ENCODE results near the gene RAPGEF3.

The RAPGEF3 gene

GRCh38 chr12:47775100-47775911 is 16.6 kb upstream of the RAPGEF3 start (continued):
- TF ChIP-seq ZNF221 (tag by site-specific recombination; IDR thresholded peaks at IDR 0.05; ENCODE audit: borderline replicate concordance) (no peak), ZSCAN23 (tag by site-specific recombination; IDR thresholded peaks at IDR 0.05) (no peak), KLF10 (tag by site-specific recombination; IDR thresholded peaks at IDR 0.05) (no peak)

- no peak for TF ChIP-seq ZNF48 (tag by site-specific recombination; IDR thresholded peaks at IDR 0.05)
- TF ChIP-seq SCRT2 (tag by site-specific recombination; IDR thresholded peaks at IDR 0.05), result peak; percentile 56; the same call in 1 of the 2 replicates
- Histone ChIP-seq H3K27ac (ENCODE audit: extremely low read depth, low read depth, low read length) (no peak overlapping the region), H3K4me1 (ENCODE audit: control insufficient read depth, insufficient read depth, low read length) (no peaks in the 10 kb centered on the region; the same call in 1 of the 2 replicates), H3K9me3 (ENCODE audit: control insufficient read depth, insufficient read depth, low read depth, low read length) (no peaks in the 10 kb centered on the region), H3K36me3 (ENCODE audit: control insufficient read depth in 2 of 2, insufficient read depth in 1 of 2, low read length in 2 of 2) (no peaks in the 10 kb centered on the region), H3K4me3 (ENCODE audit: low read depth, low read length) (no peak overlapping the region)
- ChIA-PET CTCF (interaction anchor here (0.7 to 19.6 kb wide), 6 partner anchors 6 to 63 kb away, joined by 3 to 784 read pairs (median 142); no protein-coding TSS in a partner anchor), POLR2A (interaction anchor here (1.4 kb wide), 1 partner anchor 32 kb away, joined by 4 read pairs; no protein-coding TSS in a partner anchor)
Measured at GRCh38 chr12:47774663-47775062, 16.0 kb upstream of the RAPGEF3 start.

DNA sequence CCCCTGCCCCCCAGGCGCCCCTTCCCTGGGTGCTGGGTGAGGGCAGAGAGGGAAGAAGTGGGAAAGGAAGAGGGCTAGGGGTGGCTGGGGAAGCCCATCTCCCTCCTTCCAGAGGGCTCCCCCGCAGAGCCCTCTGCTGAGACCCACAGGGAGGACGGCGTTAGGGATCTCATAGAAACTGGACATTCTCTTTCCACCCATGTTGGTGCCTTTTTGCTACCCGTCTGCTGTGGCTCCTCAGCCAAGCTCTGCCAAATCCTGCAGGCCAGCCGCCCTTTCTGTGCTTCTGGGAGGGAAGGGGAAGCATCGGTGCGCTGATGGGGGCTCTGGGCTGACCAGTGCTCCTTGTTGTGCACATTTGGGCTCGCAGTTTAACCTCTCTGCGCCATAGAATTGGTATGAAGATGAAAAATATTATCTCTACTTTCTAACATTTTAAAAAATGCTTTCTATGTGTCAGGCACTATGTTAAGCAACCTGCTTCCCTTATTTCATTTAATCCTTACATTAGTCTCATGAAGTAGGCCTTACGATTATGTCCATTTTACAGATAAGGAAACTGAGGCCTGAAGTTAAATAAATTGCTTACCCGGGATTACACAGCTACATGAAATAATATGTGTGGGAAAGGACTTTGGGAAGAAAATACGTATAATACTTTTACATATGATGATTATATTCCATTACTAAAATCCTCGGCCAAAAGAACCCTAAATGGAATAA is 15.3 kb upstream of the RAPGEF3 start:
- Histone ChIP-seq H3K4me3 (ENCODE audit: low read depth, low read length) (peak overlapping the region; percentile 76), H3K9me3 (ENCODE audit: control insufficient read depth, insufficient read depth, low read depth, low read length) (no peaks in the 10 kb centered on the region), H3K4me1 (ENCODE audit: control insufficient read depth, insufficient read depth, low read length) (no peaks in the 10 kb centered on the region; the same call in 1 of the 2 replicates), H3K36me3 (ENCODE audit: control insufficient read depth in 2 of 2, insufficient read depth in 1 of 2, low read length in 2 of 2) (no peaks in the 10 kb centered on the region), H3K27ac (ENCODE audit: extremely low read depth, low read depth, low read length) (peak overlapping the region; percentile 75; the same call in 1 of the 2 replicates)
- CTCF ChIA-PET, result interaction anchor here (0.7 to 19.6 kb wide), 5 partner anchors 27 to 64 kb away, joined by 3 to 784 read pairs (median 181); no protein-coding TSS in a partner anchor
- POLR2A ChIA-PET, result interaction anchor here (1.4 to 1.6 kb wide), 2 partner anchors 31 to 68 kb away, joined by 4 read pairs; no protein-coding TSS in a partner anchor
- no peak for TF ChIP-seq ZNF19 (tag by site-specific recombination; IDR thresholded peaks at IDR 0.05; ENCODE audit: low read depth)
- no peak for TF ChIP-seq ZNF112 (tag by site-specific recombination; IDR thresholded peaks at IDR 0.05)
- no peak for TF ChIP-seq ZNF148 (tag by site-specific recombination; IDR thresholded peaks at IDR 0.05; ENCODE audit: borderline replicate concordance)
- peak; percentile 50 for TF ChIP-seq ZNF366 (tag by site-specific recombination; conservative IDR thresholded peaks at IDR 0.05)
- TF ChIP-seq ZNF398 (tag by site-specific recombination; IDR thresholded peaks at IDR 0.05), result peak; percentile 86; the same call in 1 of the 2 replicates
- TF ChIP-seq ZNF664 (tag by site-specific recombination; IDR thresholded peaks at IDR 0.05), result 0 out of 2 replicates have a peak, but pooled peaks have one; percentile 43
- TF ChIP-seq ZNF544 (tag by site-specific recombination; IDR thresholded peaks at IDR 0.05), result no peak
- TF ChIP-seq ZNF280C (tag by site-specific recombination; IDR thresholded peaks at IDR 0.05), result no peak
- no peak for TF ChIP-seq ZNF423 (tag by site-specific recombination; IDR thresholded peaks at IDR 0.05)
- TF ChIP-seq ZNF76 (tag by site-specific recombination; IDR thresholded peaks at IDR 0.05; ENCODE audit: borderline replicate concordance, low read depth), result peak; percentile 1; the same call in 1 of the 2 replicates
- TF ChIP-seq ZNF626 (tag by site-specific recombination; IDR thresholded peaks at IDR 0.05), result no peak
- TF ChIP-seq, protein P1, sequence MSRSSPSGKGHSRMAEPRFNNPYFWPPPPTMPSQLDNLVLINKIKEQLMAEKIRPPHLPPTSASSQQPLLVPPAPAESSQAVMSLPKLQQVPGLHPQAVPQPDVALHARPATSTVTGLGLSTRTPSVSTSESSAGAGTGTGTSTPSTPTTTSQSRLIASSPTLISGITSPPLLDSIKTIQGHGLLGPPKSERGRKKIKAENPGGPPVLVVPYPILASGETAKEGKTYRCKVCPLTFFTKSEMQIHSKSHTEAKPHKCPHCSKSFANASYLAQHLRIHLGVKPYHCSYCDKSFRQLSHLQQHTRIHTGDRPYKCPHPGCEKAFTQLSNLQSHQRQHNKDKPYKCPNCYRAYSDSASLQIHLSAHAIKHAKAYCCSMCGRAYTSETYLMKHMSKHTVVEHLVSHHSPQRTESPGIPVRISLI (tag by site-specific recombination; IDR thresholded peaks at IDR 0.05), result no peak
- TF ChIP-seq ZIC2 (tag by site-specific recombination; IDR thresholded peaks at IDR 0.05), result peak; percentile 54
- TF ChIP-seq GLIS1 (tag by site-specific recombination; IDR thresholded peaks at IDR 0.05), result peak; percentile 94
- TF ChIP-seq ZNF404 (tag by site-specific recombination; IDR thresholded peaks at IDR 0.05), result no peak
- no peak for TF ChIP-seq SCRT1 (tag by site-specific recombination; IDR thresholded peaks at IDR 0.05; ENCODE audit: borderline replicate concordance)
- no peak for TF ChIP-seq ZNF677 (tag by site-specific recombination; IDR thresholded peaks at IDR 0.05)
- peak; percentile 37; the same call in 1 of the 2 replicates for TF ChIP-seq ZEB2 (tag by site-specific recombination; IDR thresholded peaks at IDR 0.05)
